PFSK-1 (cell line): Measurements from ENCODE around the gene TMEM205.

Experiments used
- FOXP2 ChIP-seq: optimal IDR thresholded peaks from 2 replicates; pipeline ENCODE3; 2011; ENCODE audit warnings: borderline replicate concordance, control low read depth, inconsistent platforms; ENCODE audit not compliant: insufficient read depth; ENCODE audit errors: extremely low read length, extremely low read depth
- POLR2AphosphoS5 ChIP-seq: IDR thresholded peaks from 2 replicates; pipeline ENCODE4 v1.6.1; 2012; ENCODE audit warnings: low read depth, mild to moderate bottlenecking, control low read depth, low read length, moderate library complexity
- REST ChIP-seq, 2 experiments: IDR thresholded peaks; 2 replicates each; pipeline versions ENCODE4 v1.6.1 to v1.8.0; 2011 to 2012; ENCODE audit warnings: low read depth in 2 of 2, low read length in 2 of 2, control low read depth in 1 of 2, inconsistent platforms in 1 of 2, mild to moderate bottlenecking in 1 of 2, moderate library complexity in 1 of 2; ENCODE audit not compliant: insufficient read depth in 1 of 2
- SIN3A ChIP-seq: IDR thresholded peaks from 2 replicates; pipeline ENCODE4 v1.6.1; 2012; ENCODE audit warnings: mild to moderate bottlenecking, low read length, moderate library complexity, borderline replicate concordance; ENCODE audit not compliant: insufficient read depth
- TAF1 ChIP-seq: IDR thresholded peaks from 2 replicates; pipeline ENCODE4 v1.6.1; 2012; ENCODE audit warnings: low read length, control low read depth, borderline replicate concordance; ENCODE audit not compliant: insufficient read depth

The TMEM205 gene

GRCh38 chr19:11364296-11364904 is 18.3 kb upstream of the TMEM205 start:
- TF ChIP-seq SIN3A, result no peak
- no peak for TF ChIP-seq FOXP2
- TF ChIP-seq POLR2AphosphoS5, result no peak
- no peak for TF ChIP-seq TAF1
- TF ChIP-seq REST (IDR thresholded peaks at IDR 0.05; ENCODE audit: insufficient read depth in 1 of 2, low read depth in 2 of 2, low read length in 2 of 2), result no peak

GRCh38 chr19:11363881-11364280 is 17.8 kb upstream of the TMEM205 start:
- TF ChIP-seq TAF1 (no peak), FOXP2 (no peak), SIN3A (no peak), POLR2AphosphoS5 (no peak), REST (IDR thresholded peaks at IDR 0.05; ENCODE audit: insufficient read depth in 1 of 2, low read depth in 2 of 2, low read length in 2 of 2) (no peak)

GRCh38 chr19:11361771-11362731 is 16.0 kb upstream of the TMEM205 start:
- no peak for TF ChIP-seq TAF1
- no peak for TF ChIP-seq POLR2AphosphoS5
- no peak for TF ChIP-seq FOXP2
- TF ChIP-seq SIN3A, result no peak
- TF ChIP-seq REST (IDR thresholded peaks at IDR 0.05; ENCODE audit: insufficient read depth in 1 of 2, low read depth in 2 of 2, low read length in 2 of 2), result no peak

- TF ChIP-seq FOXP2, result no peak
- TF ChIP-seq REST (IDR thresholded peaks at IDR 0.05; ENCODE audit: insufficient read depth in 1 of 2, low read depth in 2 of 2, low read length in 2 of 2), result peak in 1 of 2 experiments; percentile 77; a peak in 2 of 4 replicates
Observed at GRCh38 chr19:11361037-11361770, 15.1 kb upstream of the TMEM205 start.
